Measurements from ENCODE around the gene CLDN5.

Gene CLDN5

GRCh38 chr22:19503869-19504268 lies 20.3 kb downstream of the CLDN5 start:
- no peak overlapping the region for H3K27ac Mint-ChIP-seq
- no peaks in the 10 kb centered on the region for H3K9me3 Mint-ChIP-seq
- no peaks in the 10 kb centered on the region for H3K4me1 Mint-ChIP-seq
- peaks cover 3% of the 10 kb centered on the region for H3K36me3 Mint-ChIP-seq (ENCODE audit: low read depth)
- no peaks in the 10 kb centered on the region for H3K27me3 Mint-ChIP-seq (ENCODE audit: low read depth)
- H3K4me3 Mint-ChIP-seq: no peak overlapping the region
- TF ChIP-seq CTCF (IDR thresholded peaks at IDR 0.05; ENCODE audit: unreplicated experiment in 3 of 3): no peak

- Mint-ChIP-seq H3K4me1 (no peaks in the 10 kb centered on the region), H3K27ac (no peak overlapping the region), H3K36me3 (ENCODE audit: low read depth) (peaks cover 3% of the 10 kb centered on the region), H3K27me3 (ENCODE audit: low read depth) (no peaks in the 10 kb centered on the region), H3K9me3 (no peaks in the 10 kb centered on the region), H3K4me3 (no peak overlapping the region)
- no peak for TF ChIP-seq CTCF (IDR thresholded peaks at IDR 0.05; ENCODE audit: unreplicated experiment in 3 of 3)
Measured at GRCh38 chr22:19503367-19503766, 20.8 kb downstream of the CLDN5 start.

GRCh38 chr22:19501897-19502447 lies 22.2 kb downstream of the CLDN5 start:
- TF ChIP-seq CTCF (IDR thresholded peaks at IDR 0.05; ENCODE audit: unreplicated experiment in 3 of 3): no peak
- Mint-ChIP-seq H3K4me1 (peaks cover 6% of the 10 kb centered on the region), H3K36me3 (ENCODE audit: low read depth) (peaks cover 3% of the 10 kb centered on the region), H3K27me3 (ENCODE audit: low read depth) (no peaks in the 10 kb centered on the region), H3K4me3 (no peak overlapping the region), H3K27ac (no peak overlapping the region), H3K9me3 (no peaks in the 10 kb centered on the region)

GRCh38 chr22:19499880-19500242 lies 24.3 kb downstream of the CLDN5 start:
- no peaks in the 10 kb centered on the region for H3K27me3 Mint-ChIP-seq (ENCODE audit: low read depth)
- peaks cover 6% of the 10 kb centered on the region for H3K4me1 Mint-ChIP-seq
- H3K36me3 Mint-ChIP-seq (ENCODE audit: low read depth): peaks cover 4% of the 10 kb centered on the region
- TF ChIP-seq CTCF (IDR thresholded peaks at IDR 0.05; ENCODE audit: unreplicated experiment in 3 of 3): no peak
- H3K9me3 Mint-ChIP-seq: no peaks in the 10 kb centered on the region
- no peak overlapping the region for H3K27ac Mint-ChIP-seq
- no peak overlapping the region for H3K4me3 Mint-ChIP-seq

- H3K36me3 Mint-ChIP-seq (ENCODE audit: low read depth): peaks cover 4% of the 10 kb centered on the region
- H3K9me3 Mint-ChIP-seq: no peaks in the 10 kb centered on the region
- TF ChIP-seq CTCF (IDR thresholded peaks at IDR 0.05; ENCODE audit: unreplicated experiment in 3 of 3): no peak
- no peak overlapping the region for H3K4me3 Mint-ChIP-seq
- H3K27me3 Mint-ChIP-seq (ENCODE audit: low read depth): no peaks in the 10 kb centered on the region
- no peak overlapping the region for H3K27ac Mint-ChIP-seq
- peaks cover 6% of the 10 kb centered on the region for H3K4me1 Mint-ChIP-seq
Measured at GRCh38 chr22:19499236-19499879, 24.9 kb downstream of the CLDN5 start.

- Mint-ChIP-seq H3K9me3 (no peaks in the 10 kb centered on the region), H3K4me1 (peaks cover 6% of the 10 kb centered on the region), H3K27ac (no peak overlapping the region), H3K27me3 (ENCODE audit: low read depth) (no peaks in the 10 kb centered on the region), H3K36me3 (ENCODE audit: low read depth) (peaks cover 4% of the 10 kb centered on the region), H3K4me3 (no peak overlapping the region)
- no peak for TF ChIP-seq CTCF (IDR thresholded peaks at IDR 0.05; ENCODE audit: unreplicated experiment in 3 of 3)
Measured at GRCh38 chr22:19498866-19499190, 25.4 kb downstream of the CLDN5 start.
